HG02571 (cell line): Measurements from ENCODE around the gene TASP1.

ENCODE experiments used
- ATAC-seq: cut with Tn5 transposase; IDR thresholded peaks from one replicate; pipeline ENCODE4 v1.9.1; 2021; ENCODE audit warnings: mild to moderate bottlenecking, moderate library complexity; ENCODE audit not compliant: unreplicated experiment

TASP1 gene

GRCh38 chr20:13447385-13448180 lies 191.1 kb downstream of the TASP1 start:
- no peak for ATAC-seq

- ATAC-seq = no peak
Measured at GRCh38 chr20:13443690-13444089, 195.0 kb downstream of the TASP1 start.

GRCh38 chr20:13442986-13443385 lies 195.7 kb downstream of the TASP1 start:
- ATAC-seq = no peak

- ATAC-seq = no peak
Measured at GRCh38 chr20:13441388-13441787, 197.3 kb downstream of the TASP1 start.

GRCh38 chr20:13436530-13436929 lies 202.2 kb downstream of the TASP1 start:
- ATAC-seq = no peak

- ATAC-seq = no peak
Measured at GRCh38 chr20:13432126-13432525, 206.6 kb downstream of the TASP1 start.

GRCh38 chr20:13430346-13431002 lies 208.3 kb downstream of the TASP1 start:
- ATAC-seq = no peak

GRCh38 chr20:13428684-13429083 lies 210.0 kb downstream of the TASP1 start:
- no peak for ATAC-seq

GRCh38 chr20:13426870-13427269 lies 211.9 kb downstream of the TASP1 start:
- ATAC-seq = no peak

- ATAC-seq = no peak
Measured at GRCh38 chr20:13425381-13426135, 213.2 kb downstream of the TASP1 start.

- no peak for ATAC-seq
Measured at GRCh38 chr20:13424174-13424833, 214.4 kb downstream of the TASP1 start.

- ATAC-seq = no peak
Measured at GRCh38 chr20:13423472-13424173, 215.1 kb downstream of the TASP1 start.

- no peak for ATAC-seq
Measured at GRCh38 chr20:13422637-13423036, 216.1 kb downstream of the TASP1 start.

- no peak for ATAC-seq
Measured at GRCh38 chr20:13420625-13421024, 218.1 kb downstream of the TASP1 start.

GRCh38 chr20:13419477-13419876 lies 219.3 kb downstream of the TASP1 start:
- ATAC-seq = no peak

- no peak for ATAC-seq
Measured at GRCh38 chr20:13418263-13419229, 220.2 kb downstream of the TASP1 start.

GRCh38 chr20:13416531-13416930 lies 222.2 kb downstream of the TASP1 start:
- ATAC-seq = no peak

- no peak for ATAC-seq
Measured at GRCh38 chr20:13412806-13413445, 225.8 kb downstream of the TASP1 start.

GRCh38 chr20:13404293-13404692 lies 234.4 kb downstream of the TASP1 start:
- ATAC-seq = no peak
